Stimulated activated CD4-positive, alpha-beta T cell treated with anti-CD3 and anti-CD28 coated beads, TNF-alpha, amount 100 ng/mL, for 1 hour (primary cell): Measurements from ENCODE around the gene MAN1A1.

Source experiments
- DNase-seq, 3 donors: peaks; one replicate each; pipeline ENCODE4 v3.0.0-alpha.2; 2020; ENCODE audit warnings: low read depth in 3 of 3, low spot score in 1 of 3

MAN1A1 gene

DNA sequence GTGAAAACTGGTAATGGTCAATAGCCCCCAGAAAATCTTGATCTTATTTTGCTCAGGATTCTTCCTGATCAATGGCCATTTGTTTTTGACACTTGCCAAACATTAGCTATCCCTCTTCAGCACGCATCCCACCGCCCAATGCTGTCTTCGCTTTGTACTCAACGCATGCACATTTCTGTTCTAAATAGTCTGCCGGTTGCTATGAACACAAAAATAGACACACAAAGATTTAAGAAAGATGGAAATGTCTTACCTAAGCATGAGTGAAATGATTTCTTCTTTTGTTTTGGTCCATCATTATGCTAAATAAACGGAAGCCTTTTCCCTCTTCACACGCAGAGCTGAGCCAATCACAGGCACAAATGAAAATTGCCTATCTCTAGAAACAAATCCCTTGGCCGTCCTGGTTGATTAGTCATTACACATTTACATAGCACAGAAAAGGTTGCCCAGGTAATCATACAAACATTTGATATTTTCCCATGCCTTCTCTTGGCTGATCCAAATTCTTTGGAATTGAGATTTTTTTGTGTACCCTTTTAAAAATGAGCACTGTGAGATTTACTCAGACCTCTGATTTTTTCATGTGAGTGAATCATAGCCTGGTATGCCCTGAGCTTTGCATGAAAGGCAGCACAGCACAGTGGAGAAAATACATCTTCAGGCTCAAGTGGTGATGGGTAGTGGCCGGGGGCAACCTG is 200.6 kb downstream of the MAN1A1 start:
- DNase-seq, result no peak

DNA sequence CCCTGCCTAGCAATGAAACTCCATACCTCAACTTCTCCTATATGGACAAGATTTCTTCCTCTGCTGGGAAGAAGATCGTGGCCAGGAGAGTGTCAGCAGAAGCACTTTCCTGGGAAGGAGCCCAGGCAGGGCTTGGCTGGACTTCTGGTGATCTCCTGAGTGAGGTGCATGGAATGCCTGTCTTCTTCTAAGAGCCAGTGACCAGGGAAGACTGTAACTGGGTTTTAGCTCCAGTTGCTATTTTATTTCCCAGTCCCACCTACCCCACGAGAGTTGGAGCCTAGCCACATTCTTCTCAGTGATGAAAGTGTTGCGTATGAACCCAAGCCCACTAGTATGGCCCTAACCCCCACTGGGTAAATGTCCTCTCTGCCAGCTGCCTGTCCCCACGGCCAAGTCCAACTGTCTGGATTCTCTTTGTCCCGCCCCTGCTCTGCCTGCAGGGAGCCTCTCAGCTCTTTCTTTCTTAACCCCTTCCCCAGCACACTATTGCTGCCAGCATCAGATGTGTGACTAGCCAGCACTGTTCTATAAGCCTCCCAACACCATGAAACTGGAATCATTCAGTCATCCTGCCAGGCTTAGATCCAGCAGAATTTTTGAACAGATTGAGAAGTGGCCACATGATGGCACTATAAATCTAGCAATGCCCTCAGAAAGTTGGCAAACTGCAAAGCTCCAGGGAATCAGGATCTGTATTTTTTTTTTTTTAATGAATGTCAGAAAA is 201.3 kb downstream of the MAN1A1 start:
- DNase-seq, result no peak

DNA sequence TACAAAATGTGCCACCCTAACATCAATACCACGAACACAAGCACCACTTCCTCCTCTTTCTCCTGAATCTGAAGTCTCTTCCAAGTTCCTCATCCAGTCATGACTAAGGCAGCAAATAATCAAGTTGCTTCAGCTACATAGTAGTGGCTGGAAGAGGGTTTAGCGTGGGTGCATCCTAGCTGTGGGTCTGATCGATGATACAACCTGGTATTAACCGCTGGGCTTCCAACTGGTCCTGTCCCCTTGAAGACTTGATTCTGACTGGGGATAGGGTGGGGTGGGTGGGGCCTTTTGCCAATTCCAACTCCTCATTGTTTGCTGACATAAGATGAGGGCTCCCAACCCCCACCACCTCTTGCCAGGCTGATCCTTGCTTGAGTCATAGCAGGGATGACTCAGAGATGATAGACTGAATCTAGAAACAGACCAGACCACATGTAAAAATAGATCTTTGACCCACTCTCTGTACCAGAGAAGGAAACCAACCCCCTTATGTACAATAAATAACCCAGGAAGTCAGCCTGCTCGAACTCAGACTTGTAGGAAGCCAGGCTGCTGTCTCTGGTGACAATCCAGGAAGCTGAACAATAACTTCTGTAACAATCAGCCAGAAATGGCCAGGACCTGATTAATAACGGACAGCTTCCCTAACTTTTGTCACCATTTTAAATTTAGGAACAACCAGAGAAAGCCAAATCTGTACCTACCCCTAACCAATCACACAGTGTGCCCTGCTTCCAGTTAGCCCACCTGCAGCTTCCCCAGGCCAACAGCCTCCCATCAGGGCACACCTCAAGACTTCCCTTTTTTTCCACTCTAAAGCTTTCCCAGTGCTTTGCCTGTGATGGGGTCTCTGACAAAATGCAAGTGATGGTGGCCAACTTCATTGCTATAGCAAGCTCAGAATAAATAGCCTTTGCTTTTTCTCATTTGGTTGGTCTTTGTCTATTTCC is 202.2 kb downstream of the MAN1A1 start:
- no peak for DNase-seq

DNA sequence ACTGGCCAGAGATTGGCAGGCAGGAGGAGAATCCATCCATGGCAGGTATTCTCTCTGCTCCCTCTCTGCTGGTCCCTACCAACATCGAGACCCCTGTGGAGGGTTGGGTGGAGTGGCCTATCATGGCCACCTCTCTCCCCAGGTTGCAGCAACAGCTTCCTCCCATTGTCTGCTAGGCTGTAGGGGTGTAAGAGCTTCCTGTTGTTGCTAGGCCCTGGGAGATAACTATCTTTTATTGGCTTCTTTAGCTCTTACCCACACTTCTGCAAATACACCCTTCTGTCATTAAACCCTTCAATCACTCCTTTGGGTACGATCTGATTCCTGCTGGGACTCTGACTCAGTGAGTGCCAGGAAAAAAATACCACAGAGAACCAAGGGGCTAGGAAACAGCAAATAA is 204.4 kb downstream of the MAN1A1 start:
- DNase-seq, result no peak

DNA sequence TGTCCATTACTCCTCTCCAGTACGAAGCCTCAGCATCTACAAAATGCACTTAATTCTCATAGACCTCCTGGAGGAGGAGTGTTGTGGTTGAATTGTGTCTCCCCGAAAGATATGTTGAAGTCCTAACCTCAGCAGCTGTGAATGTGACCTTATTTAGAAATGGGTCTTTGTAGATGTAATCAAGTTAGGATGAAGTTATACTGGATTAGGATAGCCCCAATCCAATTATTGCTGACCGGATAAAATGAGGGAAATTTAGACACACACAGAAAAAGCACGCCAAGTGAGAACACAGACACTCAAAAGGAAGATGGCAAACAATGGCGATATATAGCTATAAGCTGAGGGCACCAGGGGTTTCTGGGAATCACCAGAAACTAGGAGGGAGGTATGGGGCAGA is 206.9 kb downstream of the MAN1A1 start:
- no peak for DNase-seq

DNA sequence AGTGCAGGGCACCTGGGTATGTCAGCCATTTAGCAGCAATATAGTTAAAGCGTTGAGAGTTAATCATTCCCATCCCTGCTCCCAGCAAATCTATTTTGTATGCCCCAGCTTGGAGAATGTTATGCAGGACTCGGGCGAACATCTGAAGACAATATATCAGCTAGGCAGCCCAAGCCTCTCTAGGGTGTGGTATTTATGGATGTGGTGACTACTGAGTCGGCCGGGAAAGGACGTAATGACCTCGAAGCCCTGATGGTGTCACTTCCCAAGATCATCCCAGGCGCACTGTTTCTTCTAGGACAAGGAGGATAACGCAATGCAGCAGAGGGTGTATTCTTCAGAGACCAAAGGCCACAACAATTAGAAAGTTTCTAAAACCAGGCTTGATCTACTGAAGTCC is 207.5 kb downstream of the MAN1A1 start:
- no peak for DNase-seq

DNA sequence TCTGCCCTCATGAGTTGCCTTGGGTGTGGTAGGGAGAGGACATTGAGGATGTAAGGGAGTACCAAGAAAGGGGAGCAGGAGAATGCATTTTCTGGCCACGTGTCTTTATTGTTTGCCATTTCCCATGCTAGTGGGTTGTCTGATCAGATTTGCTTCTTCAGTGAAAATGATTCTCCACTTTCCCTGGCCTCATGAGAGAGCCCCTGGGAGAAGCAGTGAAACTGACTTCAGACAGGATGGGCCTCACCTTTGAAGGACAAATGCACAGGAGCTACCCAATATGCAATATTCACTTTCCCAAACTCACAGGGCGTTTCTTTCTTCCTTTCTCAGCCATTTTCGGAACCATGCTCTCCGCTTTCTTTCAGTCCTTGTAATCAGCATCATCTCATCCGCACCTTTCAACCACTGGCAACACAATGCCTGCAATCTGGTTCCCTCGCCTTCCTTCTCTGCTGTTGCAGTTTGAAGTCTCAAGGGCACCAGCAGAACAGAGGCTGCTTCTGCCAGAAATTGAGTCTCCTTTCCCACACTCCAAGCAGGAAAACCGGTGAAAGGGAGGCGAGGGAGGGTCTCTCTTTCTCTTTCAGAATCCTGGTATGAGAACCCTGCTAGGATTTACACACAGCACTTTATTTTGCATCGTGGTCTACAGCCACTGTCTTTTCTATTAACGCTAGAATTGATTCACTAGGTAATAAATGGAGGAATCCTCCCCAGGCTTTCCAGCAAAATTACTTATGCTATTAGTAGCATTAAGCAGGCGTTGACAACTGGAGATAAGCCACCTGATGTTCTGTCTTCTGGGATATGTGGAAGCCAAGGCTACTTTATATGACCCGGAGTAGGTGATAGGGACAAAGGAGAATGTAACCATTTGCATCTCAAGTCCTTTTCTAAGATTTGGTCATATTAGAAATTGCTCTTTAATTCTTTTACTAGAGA is 209.1 kb downstream of the MAN1A1 start:
- no peak for DNase-seq

DNA sequence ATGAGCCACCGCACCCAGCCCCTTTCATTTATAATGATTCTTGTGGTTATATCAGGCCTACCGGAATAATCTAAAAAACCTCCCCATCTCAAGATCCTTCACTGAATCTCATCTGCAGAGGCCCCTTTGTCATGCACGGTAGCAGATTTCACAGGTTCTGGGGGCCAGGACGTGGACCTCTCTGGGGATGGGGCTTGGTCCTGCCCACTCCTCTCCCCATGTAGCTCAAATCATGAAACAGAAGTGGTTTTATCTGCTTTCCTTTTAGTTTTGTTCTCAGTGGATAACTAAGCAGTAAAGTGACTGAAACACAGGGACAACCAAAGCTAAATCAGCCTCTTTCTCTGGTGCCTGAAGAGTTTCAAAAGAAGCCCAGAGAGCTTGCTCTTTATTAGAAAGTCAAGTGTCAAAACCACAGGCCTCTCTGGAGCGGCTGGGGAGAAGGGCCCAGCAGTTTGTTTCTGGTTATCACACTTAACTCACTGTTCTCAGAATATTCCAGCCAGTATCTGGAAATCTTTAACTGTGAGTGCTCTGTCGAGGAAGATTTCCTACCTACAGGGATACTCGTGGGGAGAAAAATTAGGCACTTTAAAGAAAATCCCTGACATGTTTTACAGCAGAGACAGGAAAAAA is 210.5 kb downstream of the MAN1A1 start:
- DNase-seq, result no peak

DNA sequence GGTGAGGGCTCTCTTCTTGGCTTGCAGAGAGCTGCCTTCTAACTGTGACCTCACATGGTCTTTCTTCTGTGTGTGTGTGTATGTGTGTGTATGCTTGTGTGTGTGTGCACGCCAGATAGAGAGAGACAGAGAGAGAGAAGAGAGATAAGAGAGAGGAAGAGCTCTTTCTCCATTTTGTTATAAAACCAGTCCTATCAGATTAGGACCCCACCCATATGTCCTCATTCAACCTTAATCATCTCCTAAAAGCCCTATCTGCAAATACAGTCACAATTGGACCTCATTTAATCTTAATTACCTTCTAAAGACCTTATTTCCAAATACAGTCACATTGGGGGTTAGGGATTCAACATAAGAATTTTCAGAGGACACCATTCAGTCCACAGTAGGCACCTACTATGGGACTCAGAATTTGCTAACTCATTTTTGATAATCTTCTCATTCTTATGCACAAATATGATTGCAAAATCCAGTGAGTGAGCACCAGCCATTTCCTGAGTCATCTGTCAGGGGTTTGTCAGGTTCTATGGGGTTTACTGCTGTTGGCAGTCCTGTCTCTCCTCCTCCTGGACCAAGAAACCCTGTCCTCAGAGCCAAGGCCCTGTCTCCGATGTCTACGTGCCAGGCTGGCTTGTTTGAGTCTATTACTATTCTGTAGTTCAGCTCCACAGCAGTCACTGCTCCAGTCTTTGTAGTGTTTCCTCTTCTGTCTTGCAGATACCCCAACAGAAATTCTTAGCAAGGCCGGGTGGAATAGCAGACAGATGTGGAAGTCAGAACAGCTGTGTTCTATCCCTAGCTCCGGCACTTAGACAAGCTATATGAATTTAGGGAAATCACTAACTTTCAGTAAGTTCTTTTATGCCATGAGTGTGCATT is 212.1 kb downstream of the MAN1A1 start:
- DNase-seq, result no peak

DNA sequence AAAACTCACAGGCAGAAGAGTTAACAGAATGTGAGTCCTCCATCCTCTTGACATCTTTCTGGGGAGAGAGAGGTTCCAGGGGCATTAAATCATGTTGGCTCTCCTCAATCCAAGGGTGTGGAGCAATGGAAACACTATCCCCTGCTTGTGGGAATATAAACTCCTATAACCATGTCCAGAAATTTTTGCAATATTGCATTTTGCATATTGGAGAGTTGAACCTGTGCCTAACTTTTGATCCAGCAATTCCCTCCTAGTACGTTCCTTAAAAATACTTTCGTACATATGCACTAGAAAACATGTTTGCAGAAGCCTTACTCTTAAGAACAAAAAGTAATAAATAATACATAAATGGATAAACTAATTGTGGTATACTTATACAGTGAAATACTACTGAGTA is 214.8 kb downstream of the MAN1A1 start:
- DNase-seq, result no peak

DNA sequence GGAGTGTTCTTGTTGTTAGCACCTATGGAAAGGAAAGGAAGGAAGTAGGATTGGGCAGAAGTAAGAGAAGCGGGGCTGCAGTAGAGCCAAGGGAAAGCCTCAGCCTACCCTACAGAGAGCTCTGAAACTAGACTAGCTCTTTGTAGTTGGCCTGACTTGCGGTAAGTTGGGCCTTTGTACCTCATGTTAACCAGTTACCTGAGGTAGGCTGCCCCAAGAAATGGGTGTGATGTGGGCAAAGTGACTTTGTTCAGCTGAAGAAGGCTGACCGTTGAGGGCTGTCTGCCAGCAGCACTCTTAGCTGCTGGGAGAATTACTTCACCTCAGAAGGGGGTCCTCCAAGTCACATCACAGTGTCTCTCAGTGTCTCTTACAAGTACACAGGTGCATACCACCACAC is 216.2 kb downstream of the MAN1A1 start:
- no peak for DNase-seq

DNA sequence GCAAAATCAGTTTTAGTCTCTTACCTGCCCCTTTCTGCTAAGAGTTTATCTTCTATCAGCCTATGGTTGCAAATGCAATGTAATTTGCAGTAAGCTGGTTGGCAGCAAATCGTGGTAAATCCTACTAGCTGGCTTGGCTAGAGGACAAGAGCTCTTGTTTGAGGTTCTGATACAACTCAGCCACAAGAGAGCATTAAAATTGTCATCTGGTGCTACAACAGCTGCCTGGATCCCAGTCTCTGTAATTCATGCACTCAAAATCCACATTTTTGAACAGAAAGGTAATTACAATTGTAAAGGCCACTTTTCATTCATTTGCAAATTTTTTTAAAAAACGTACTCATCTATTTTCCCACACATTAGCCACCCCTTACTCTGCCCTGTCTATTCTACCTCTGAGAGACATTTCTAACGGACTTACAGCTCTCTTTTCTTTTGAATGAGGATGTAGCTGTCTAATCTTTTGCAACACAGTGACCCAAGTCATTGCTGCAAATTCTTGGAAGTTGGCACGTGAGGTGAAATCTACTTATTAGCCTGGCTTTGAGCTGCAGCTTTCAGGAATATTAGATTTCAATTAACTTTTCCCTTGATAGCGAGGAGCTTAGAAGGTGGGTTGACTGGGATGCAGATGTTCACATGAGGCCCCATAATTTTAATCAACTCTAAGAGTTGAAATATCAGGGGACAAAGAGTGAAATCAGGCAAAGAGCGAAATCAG is 217.1 kb downstream of the MAN1A1 start:
- no peak for DNase-seq

DNA sequence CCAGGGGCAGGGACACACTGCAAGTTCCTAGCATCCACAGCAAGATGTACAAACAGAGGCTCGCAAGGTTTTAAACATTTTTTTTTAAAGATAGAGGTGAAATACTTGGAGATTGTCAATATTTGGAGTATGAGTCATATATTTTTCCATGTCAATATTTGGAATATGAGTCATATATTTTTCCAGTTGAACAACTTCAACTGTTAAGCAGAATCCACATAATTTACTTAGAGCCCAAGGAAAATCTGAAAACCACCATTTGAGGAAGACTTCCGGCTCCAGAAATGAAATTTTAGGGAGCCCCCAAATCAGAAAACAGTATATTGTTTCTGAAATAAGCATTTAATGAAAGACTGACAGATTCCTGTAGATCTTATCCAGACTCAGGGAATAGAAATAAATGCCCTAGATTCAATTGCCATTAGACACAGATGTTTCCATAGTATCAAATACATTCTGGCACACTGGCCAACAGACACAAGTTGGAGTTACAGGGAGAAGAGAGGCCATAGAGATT is 219.5 kb downstream of the MAN1A1 start:
- DNase-seq, result no peak

DNA sequence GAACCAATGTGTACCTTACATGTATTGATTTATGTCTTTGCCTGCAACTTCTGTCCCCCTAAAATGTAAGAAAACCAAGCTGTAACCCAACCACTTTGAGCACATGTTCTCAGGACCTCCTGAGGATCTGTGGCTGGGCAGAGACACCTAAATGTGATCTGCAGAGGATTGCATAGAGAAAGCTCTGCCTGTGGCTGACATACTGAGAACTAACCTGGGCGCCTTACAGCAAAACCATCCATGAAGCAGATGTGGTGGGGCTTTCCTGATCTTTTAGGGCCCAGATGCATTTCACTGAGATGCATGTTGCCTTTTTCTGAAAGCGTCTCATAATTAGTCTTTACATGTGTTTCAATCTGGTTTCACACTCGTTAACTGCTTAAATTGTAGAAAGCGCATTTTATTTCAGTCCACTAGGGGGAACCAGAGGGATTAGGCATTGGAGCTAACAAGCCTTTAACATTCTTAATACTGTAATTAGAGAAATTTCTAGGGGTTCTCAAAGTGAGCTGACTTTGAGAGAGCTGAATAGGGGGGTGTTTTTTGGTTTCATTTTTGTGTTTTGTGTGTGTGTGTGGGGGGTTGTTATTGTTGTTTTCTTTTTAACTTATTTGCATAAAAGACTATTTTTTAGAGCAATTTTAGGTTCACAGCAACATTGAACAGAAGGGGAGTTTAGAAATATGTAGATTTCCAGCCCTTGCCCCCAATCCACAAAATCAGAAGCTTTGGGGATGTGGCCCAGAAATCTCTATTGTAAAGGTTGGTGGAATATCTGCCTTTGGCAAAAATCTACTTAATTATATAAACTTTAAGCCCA is 220.2 kb downstream of the MAN1A1 start:
- DNase-seq, result no peak

DNA sequence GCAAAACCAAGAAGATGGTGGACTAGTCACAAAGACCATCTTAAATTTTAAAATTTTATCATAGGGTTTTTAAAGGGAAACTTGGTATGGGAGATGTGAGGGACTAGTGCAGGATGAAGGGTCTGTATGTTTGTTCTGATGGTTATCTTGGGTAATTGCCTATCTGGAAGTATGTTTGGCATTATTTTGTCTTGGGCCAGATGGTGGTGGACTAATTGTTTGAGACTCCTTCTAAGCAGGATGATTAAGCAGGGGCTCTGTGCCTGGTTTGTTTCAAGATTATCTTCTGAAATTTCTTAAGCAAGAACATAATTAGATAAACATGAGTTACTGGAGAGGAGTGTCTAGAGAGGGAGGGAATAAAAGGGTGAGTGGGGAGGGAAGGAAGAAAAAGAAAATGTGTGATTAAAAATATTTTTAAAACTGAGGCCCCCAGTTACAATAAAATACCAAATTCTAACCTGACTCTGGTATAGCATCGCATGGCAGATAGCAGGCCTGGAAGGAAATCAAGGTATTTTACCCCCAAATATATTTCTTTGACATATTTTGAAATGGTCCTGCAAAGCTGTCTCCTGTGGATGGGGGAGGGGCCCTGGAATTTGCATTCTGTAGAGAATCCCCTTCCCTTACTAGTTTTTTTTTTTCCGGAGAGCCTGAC is 221.2 kb downstream of the MAN1A1 start:
- no peak for DNase-seq

DNA sequence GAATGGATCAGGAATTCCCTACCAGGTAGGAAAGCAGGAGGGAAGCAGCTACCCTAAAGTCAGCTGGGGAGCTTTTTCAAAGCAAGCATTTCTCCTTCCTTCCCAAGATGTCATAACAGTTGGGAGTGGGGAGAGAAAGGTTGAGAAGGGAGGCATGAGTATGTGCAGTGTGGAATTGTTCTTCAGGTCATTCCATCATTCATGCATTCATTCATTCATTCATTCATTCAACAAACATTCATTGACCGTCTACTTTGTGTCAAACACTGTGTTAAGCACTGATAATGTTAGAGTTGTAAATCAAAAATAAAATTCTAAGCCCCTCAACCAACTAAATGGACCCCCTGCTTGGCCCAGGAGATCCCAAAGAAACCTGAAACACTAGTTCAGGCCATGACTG is 221.9 kb downstream of the MAN1A1 start:
- DNase-seq, result no peak
